NCI-H146 (cell line): Measurements from ENCODE around the gene COLQ.

Source experiments
- DNase-seq: peaks from one replicate; lab custom pipeline; 2025; lab: John Stamatoyannopoulos, UW

The COLQ gene

DNA sequence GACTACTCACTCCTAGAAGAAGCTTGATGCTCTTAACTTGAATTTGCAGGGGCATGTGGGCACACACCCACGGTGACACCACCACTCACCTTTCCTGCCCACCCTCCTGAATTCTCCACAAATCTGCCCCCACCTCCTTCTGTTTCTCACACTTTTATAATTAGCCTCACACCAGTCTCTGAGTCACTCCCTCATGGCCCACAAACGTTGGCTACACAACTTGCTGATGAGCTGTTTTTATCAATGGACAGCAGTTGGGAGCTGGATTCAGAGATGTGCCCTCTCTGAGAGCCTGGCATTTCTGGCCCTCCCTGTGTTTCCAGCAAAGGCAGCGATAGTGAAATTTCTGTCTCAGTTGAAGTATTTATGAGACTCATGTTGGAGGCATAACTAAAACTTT is 1.3 kb downstream of the COLQ start:
- no peak for DNase-seq

DNA sequence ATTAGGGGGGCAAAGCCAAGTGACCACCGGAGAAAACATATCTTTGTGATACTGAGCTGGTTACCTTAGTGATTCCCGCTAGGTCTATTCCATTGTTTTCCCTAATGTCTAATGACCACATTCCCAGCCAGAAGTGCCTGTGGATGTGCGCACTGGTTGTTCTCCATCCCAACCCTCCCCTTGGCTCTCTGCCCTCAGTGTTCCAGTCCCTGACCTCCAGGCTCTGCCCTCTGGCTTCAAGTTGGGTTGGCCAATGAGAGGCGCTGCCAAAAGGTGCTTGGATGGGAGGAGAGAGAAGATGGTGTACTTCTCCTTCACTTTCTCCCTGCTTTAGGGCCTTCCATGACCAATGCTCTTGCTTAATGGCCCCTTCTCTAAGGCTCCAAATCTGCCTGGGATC is 2.4 kb downstream of the COLQ start:
- DNase-seq = no peak

DNA sequence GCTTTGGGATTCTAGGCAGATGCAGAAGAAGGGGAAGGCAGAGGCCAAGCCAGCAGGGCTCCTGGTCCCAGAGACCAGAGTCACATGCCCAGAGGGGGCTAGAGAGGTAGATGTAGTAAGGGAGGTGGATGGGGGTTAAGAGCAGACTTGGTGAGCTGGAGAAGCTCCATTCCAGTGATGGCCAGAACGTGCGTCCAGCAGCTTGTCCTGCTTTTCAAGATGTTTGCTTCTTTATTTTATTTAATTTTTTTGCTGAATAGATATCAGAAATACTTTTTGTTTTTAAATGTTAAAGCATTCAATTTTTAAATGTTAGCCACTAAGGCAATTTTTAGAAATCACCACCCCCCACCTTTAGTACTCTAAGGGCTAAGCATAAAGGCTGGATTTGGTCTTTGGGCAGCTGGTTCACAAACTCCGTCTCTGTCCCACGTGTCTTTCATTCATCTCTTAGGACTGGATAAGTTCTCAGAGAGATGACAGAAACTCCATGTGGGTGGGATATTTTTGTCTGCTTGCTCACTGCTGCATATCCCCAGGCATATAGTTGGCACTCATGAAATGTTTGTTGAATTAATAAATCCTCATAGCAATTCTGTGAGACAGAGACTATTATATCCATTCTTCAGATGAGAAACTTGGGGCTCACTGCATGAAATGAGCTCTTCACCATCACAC is 6.7 kb downstream of the COLQ start:
- DNase-seq = no peak

DNA sequence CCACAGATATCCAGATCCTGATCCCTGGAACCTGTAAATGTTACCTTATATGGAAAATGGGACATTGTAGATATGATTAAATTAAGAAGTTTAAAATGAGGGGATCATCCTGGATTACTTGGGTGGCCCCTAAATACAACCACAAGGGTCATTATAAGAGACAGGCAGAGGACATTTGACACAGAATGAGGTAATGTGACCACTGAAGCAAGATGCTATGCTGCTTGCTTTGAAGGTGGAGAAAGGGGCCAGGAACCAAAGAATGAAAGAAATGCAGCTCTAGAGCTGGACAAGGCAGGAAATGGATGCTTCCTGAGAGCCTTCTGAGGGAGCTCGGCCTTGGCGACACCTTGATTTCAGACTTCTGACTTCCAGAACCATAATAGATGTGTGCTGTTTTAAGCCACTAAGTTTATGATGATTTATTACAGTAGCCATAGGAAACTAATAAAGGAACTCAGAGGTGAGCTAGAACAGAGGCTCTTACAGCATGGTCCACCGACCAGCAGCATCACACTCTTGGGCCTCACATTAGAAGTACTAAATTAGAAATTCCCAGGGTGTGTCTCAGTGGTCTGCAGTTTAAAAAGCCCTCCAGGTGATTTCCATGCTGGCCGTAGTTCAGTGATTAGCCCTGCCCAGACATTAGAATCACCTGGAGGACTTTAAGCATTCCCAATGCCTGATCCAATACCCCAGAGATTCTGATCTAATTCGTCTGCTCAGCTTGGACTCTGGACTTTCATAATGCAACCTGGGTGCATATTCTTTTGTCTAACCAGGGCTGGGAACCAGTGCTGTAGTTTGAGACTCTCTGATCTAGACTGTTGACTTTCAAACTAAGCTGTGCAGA is 7.5 kb downstream of the COLQ start:
- no peak for DNase-seq

DNA sequence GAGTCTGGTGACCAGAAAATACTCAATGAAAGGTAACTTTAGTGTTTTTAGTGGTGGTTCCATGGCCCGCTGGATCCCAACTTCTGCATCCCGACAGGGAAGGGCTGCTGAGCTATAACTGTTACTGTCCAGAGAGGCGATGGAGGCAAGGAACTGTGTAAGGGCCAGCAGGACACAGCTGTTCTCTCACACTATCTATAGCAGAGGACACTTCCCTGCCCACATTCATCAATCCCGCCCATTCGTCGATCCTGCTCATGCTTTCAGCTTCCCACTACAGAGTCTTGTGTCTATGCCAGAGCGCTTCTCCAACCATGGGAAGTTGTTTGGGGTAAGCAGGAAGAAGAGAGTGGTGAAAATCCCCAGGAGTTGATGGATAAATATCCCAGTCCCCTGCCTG is 8.4 kb downstream of the COLQ start:
- DNase-seq = no peak

DNA sequence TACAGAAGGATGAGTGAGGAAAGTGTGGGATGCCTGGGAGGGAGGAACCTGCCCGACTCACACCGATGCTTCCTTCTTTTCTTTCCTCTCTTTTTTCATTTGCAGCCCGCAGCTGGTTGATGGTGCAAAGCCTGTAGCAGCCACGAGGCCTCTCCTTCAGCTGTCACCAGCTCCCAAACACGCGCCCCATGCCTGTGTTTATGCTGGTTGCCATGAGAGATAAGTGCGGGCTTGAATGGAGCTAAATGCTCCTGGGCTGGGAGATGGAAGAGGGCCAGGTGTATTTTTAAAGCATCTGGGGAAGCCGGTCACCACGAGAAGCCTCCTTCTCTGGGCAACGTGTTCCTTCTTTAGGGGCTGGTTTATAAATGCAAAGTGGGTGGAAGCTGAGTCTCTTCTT is 9.3 kb downstream of the COLQ start:
- DNase-seq = peak; percentile 85

DNA sequence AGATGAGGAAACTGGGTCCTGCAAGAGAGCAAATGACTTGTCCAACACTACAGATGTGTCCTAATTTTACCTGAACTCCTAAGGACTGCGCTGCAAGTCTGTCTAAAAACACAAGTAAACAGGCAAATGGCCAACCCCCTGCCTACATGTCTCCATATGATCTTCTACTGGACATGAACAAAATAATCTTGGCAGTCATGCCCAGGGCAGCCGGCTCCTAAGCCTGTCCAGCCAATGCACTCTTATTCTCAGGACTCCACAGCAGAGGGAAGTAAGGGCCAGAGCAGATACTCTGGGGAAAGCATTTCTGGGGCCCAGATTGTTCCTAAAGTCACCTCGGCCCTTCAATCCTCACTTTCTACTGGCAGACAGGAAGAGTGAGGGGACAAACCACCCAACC is 10.3 kb downstream of the COLQ start:
- DNase-seq = no peak

DNA sequence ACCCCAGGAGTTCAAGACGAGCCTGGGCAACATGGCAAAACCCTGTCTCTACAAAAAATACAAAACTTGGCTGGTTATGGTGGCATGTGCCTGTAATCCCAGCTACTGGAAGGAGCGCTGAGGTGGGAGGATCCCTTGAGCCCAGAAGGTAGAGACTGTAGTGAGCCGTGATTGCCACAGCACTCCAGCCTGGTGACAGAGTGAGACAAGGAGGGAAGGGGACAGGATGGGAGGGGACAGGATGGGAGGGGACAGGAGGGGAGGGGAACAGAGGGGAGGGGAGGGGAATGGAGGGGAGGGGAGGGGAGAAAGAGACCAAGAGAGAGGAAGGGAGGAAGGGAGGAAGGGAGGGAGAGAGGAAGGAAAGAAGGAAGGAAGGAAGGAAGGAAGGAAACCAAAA is 11.0 kb downstream of the COLQ start:
- DNase-seq = no peak

DNA sequence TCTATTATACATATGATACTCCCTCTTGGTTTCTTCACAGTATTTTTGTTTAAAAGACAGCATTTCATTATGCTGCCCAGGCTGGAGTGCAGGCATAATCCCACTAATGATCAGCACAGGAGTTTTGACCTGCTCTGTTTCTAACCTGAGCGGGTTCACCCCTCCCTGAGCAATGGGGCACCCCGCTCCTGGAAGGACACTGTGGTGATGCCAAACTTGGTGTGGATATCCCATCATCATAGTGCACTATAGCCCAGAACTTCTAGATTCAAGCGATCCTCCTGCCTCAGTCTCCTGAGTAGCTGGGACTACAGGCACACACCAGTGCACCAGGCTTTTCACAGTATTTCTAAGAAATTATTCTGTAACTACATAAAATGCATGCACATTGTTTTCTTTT is 14.9 kb downstream of the COLQ start:
- no peak for DNase-seq

DNA sequence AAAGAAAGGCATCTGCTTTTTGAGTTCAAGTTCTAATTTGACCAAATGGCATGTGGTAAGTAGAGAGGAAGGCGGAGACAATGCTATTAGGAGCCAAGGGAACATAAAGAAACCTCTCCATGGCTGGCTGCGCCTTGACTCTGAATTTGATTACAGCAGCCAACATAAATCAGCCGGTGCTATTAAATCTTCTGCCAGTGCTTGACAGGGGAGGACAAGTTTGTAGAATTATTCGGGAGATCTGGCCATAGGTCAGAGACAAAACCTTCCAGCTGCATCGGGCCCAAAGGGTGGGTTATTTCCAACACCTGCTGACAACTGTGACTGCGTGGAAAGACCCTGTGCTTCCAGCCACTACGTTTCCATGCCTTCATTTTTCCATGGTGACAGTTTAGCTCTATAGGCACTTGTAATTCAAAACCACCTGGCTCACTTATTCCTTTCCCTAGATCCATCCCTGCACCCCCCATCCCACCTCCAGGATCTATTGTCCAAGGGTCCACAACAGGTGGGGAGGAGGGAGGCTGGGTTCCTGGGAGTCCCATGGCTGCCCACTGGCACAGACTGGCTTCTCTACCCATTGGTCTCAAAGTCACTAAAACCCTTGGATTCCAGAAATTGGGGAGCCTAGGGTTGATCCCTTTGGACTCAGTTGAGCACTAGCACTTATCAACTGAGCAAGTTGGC is 15.9 kb downstream of the COLQ start:
- DNase-seq = no peak

DNA sequence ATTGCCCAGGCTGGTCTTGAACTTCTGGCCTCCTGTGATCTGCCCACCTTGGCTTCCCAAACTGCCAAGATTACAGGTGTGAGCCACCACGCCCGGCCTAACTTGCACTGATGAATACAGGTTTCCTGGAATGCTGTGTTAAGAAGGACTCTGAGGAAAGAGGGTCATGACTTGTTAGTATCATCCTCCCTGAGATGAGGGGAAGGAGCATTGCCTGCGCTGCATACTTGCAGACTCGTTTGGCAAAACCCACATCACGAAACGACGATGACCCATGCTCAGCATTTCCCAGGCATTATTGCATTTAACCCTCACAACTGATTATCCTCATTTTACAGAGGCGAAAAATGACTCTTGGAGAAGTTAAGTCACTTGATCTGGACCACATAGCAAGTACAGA is 18.9 kb downstream of the COLQ start:
- DNase-seq = no peak

DNA sequence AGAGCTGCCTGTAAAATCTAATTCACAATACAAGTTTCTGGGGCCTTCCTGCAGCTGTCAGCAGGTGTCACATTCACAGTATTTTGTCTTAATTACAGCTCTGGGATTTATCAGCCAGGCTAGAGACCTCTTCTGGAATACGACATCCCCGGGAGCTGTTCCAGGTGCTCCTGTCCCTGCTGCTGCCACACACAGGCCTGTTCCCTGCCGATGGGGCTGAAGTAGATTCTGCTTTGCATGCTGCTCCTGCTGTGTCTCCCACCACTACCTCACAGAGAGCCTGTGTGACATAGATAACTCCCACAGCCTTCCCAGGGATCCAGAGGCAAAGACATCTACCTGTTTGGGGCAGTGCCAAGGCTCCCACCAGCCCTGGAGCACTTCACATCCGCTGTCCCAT is 20.4 kb downstream of the COLQ start:
- DNase-seq = peak; percentile 65

DNA sequence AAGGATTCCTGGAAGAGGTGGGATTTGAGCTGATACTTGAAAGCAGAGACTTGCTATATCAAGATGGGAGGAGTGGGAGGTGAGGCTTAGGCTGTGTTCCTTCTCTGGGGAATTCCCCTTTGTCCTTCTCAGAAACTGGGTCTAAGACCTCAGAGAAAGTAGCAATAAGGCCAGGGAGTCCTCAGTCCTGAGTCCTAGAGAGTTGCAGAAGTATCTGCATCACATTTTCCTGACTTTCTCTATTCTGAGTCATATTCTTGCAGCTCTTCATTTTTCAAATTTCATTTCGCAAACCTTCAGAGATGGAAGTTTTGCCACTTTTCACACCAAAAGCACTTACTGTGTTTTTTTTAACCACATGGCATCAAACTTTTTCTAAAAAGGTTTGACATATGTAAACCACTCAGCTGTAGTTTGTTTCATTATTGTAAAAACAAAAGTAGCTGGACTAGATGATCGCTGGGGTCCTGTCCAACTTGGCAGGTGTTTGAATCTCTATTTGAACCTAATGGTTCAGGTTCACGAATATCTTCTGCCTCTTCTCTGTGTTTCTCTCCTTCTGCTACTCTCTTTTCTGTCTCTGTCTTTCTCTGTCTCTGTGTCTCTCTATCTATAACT is 21.3 kb downstream of the COLQ start:
- DNase-seq = no peak

DNA sequence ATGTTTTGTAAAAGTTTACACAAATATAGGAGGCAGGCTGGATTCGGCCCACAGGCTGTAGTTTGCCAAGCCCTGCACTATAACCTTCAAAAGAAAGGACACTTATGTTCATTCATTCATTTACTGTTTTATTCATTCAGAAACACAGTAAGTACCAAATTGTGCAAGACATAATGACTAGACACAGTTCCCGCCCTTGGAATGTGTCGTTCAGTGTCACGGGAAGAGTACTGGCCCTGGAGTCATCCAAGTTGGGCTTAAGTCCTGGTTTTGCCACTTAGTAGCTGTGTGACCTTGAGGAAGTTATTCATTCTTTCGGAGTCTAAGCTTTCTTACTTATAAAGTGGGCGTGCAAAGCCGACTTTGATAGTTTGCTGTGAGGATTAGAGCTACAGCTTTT is 22.0 kb downstream of the COLQ start:
- no peak for DNase-seq

DNA sequence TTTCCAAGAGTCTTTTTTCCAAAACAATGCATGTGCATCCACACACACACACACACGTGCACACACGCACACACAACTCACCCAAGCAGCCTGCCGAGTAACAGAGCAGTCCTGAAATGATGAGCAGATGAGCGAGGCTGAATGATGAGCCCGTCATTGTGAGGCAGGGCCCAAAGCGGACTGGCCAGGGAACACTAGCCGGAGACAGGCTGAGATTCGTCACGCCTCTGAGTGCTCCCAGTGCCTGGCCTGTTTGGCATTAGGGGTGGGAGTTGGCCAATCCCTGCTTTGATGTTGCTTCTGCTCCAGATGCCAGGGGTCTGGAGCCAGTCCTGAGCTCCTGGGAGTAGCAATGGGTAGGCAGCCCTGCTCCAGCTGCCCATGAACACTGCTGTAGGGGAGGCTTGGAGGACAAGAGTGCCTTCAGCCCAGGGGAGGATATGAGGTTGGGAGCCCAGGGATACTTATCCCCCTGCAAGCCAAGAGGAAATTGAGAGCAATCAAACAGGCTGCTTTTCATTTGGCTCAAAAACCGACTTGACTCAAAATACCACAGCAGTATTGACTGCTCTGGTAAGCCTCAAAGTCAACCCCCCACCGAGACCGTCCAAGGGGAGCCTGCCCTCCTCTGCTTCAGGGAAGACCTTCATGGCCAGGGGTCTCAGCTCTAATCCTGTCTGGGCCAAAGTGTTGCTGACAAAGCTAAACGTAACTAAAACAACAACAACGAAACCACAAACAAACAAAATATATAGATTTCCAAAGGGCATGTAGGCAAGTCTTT is 22.9 kb downstream of the COLQ start:
- no peak for DNase-seq

DNA sequence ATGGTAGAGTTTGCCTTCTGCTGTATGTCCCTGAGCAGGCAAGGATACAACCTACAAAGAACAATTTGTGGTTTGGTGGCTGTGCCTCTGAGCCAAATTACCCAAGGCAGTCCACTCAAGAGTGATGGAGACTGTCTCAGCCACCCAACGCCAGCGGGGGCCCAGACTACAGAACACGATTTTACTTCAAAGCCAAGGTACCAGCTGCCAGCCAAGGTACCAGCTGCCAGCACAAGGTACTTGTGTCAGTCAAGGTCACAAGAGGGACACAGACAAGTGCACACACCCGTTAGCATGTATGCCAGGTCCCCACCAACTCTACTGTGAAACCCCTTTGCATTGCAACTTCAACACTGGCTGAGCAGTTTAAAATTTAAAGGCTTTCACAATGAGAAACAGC is 23.5 kb downstream of the COLQ start:
- DNase-seq = no peak

DNA sequence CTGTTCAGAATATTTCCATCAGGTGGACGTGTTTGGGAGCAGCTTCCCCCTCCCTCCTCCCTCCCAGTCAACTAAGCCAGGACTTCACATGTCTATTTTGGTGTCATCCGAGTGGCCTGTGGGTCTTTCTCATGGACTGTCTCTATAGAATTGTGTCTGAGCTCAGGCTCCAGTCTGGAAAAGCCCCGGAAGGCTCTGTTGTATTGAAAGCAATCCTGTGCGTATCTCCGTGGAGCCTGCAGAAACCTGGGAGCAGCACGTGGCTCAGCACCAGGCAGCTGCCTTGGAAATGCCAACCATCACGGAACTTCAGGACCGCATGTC is 25.2 kb downstream of the COLQ start:
- DNase-seq = no peak

DNA sequence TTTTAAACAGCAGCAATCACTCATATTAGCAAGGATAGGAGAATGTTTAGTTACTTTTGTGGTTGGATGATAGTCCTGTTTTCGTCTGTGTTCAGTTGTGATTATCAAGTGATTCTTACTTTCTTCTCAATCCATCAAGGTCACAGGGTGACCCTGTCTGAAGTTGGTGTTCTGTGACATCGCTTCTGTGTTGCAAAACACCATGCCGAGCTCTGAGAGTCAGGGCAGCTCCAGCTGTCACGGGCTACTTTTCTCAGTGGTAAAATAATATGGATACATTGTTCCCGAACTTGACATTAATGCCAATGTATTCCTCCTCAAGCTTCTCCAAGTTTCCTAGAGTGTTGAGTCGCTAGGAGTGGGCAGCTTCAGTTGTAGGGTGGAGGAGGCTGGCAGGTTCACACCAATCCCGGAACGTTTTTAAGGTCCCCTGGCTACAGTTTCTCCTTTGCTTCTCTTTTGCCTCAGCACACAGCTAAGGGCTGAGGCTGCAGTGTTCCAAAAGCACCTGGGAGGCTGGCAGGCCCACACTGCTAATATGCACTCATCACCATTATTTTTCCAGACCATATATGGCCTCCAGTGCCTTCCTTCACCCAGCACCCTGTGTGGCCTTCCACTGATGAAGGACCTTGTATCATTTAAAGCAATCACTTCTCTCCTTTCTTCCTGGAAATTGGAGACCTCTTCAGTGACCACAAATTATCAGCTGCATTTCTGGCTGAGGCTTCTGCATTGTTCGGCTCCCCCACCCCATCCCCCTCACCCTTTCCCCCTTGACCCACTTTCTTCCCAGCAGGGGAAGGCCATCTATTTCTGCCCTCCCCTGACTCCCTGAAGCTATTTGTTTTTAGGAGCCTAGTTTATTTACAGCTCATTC is 25.8 kb downstream of the COLQ start:
- DNase-seq = peak; percentile 6

DNA sequence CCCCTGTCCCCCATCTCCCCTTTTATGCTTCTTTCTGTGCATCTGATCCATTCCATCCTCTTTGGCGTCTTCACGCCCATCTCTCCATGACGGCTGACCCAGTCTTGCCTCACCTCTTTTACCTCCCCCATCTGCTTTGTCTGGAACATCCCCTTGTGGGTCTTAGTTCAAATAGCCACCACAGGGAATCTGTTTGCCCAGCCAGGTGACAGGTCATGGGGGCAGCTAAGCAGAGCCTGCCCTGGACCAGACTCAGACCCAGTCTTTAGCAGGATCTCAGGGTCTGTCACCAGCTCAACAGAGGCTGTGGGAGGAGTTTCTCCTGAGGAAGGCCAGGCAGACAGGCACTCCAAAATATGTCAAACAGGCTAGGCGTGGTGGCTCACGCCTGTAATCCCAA is 28.1 kb downstream of the COLQ start:
- DNase-seq = no peak

DNA sequence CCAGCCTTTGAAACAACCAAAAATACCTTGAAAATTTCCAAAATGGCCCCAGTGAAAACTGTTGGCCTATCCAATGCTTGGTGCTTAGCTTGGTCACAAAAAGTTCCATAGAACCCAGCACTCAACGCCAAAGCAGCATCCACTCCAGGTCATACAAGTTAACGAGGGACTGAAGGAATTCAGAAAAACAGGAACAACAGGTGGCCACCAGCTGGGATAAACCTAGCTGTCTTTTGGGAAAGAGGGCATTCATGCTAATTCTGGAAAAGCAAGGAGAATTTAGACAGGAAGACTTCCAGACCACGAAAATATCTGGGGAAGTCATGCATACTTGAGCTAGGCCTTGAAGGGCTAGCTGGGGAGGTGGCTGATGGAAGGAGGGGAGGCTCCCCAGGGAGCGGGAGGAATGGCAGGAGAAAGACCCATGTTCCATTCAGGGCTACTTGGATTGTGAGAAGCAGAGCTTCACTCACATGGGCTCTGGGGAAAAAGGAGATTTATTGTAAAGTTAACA is 28.6 kb downstream of the COLQ start:
- no peak for DNase-seq

DNA sequence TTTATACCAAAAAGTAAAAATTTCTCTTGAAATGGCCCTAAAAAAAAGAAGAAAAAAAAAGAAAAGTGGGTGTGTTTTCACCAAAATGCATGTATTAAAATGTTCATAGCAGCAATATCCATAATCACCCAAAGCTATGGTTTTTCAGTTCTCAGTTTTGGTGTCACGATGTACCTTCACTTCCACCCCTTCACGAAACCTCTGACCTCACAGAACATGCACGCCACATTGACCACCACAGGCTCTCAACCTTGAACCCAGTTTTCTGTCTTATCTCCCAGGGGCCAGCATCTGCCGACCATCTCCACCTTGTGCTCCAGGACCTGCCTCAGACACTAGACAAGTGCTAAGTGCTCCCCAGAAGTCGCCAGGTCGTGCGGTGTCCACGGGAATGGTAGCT is 30.4 kb downstream of the COLQ start:
- DNase-seq = no peak
